HepG2 (cell line): ENCODE measurements around the gene GDPD5. TPM values are rescaled to one million over a fixed set of nuclear protein-coding genes. Genes with fewer than 3 reads are reported as not detected.

ENCODE experiments used
- ATAC-seq: fragments of 200-7000 bp; cut with Tn5 transposase; 3 replicates; pipeline ENCODE4 v1.9.1; 2020; ENCODE audit warnings: mild to moderate bottlenecking, moderate library complexity
- Bru-seq: library from RNA; stranded (reverse); fragments of 400-500 nt; gene quantifications from one replicate; lab custom pipeline; 2021; lab: Mats Ljungman, UMichigan
- BruChase-seq, 2 experiments: library from RNA; stranded (reverse); fragments of 400-500 nt; gene quantifications; one replicate each; lab custom pipeline; 2021; lab: Mats Ljungman, UMichigan
- BruUV-seq: library from RNA; stranded (reverse); fragments of 400-500 nt; replicated peaks from 2 replicates; lab custom pipeline; 2021; lab: Mats Ljungman, UMichigan
- CTCF ChIA-PET: fragments of 300-600 bp; formaldehyde crosslinking; extraction: SDS; loops from one replicate; lab custom pipeline; 2021; ENCODE audit warnings: low total read pairs, inconsistent platforms, low intra/inter-chr PET ratio; lab: Yijun Ruan, JAX
- POLR2A ChIA-PET: fragments of 350-600 bp; sonication (Branson Sonifier 250); formaldehyde crosslinking; loops from one replicate; lab custom pipeline; 2020; ENCODE audit warnings: antibody characterized with exemption, inconsistent platforms; lab: Yijun Ruan, JAX
- DNase-seq: peaks from one replicate; pipeline ENCODE4 v3.0.0-alpha.2; 2015; ENCODE audit warnings: low spot score
- FAIRE-seq: peaks from 3 replicates; lab custom pipeline; 2011; peaks lifted over from hg19 to GRCh38; lab: Jason Lieb, UNC
- H2AFZ ChIP-seq: one replicate; pipeline ENCODE4 v1.6.1; 2011; ENCODE audit warnings: low read length, inconsistent platforms
- H3K27ac ChIP-seq: fragments of 300-600 bp; 3 replicates; pipeline ENCODE4 v1.8.0; 2011; ENCODE audit warnings: mixed run types, mild to moderate bottlenecking, mixed read lengths, low read length, inconsistent platforms; ENCODE audit not compliant: insufficient read depth; ENCODE audit errors: extremely low read length
- H3K27me3 ChIP-seq, 2 experiments: fragments of 200-600 bp in 1 of 2; 2 replicates in 1 of 2; 3 replicates in 1 of 2; pipeline versions ENCODE4 v1.6.0 to v1.8.0; 2011; ENCODE audit warnings: low read length in 2 of 2, mild to moderate bottlenecking in 2 of 2, moderate library complexity in 2 of 2, inconsistent platforms in 1 of 2; ENCODE audit not compliant: insufficient read depth in 2 of 2, control insufficient read depth in 1 of 2
- H3K36me3 ChIP-seq, 2 experiments: fragments of 200-600 bp in 1 of 2; replicated peaks in 1 of 2; 2 replicates in 1 of 2; 3 replicates in 1 of 2; pipeline versions ENCODE4 v1.5.1 to v1.8.0; 2011; ENCODE audit warnings: low read length in 2 of 2, inconsistent platforms in 1 of 2; ENCODE audit not compliant: insufficient read depth in 2 of 2, control insufficient read depth in 1 of 2
- H3K4me1 ChIP-seq: 2 replicates; pipeline ENCODE4 v1.5.1; 2012; ENCODE audit warnings: low read length, inconsistent platforms; ENCODE audit not compliant: insufficient read depth
- H3K4me2 ChIP-seq: 2 replicates; pipeline ENCODE4 v1.6.0; 2011; ENCODE audit warnings: low read depth, low read length, inconsistent platforms
- H3K4me3 ChIP-seq, 3 experiments: fragments of 200-600 bp in 1 of 3; sonication (generic), shearing (Covaris generic) in 1 of 3; replicated peaks in 1 of 3; 2 replicates each; pipeline ENCODE4 v1.5.1; 2011 to 2016; ENCODE audit warnings: low read length in 3 of 3, inconsistent platforms in 2 of 3, low read depth in 2 of 3, mild to moderate bottlenecking in 2 of 3, control low read depth in 1 of 3, mixed read lengths in 1 of 3; ENCODE audit not compliant: insufficient read depth in 1 of 3
- H3K79me2 ChIP-seq: one replicate; pipeline ENCODE4 v1.6.1; 2011; ENCODE audit warnings: low read length, inconsistent platforms; ENCODE audit not compliant: insufficient read depth
- H3K9ac ChIP-seq: 2 replicates; pipeline ENCODE4 v1.6.0; 2011; ENCODE audit warnings: mild to moderate bottlenecking, low read depth, low read length, inconsistent platforms; ENCODE audit not compliant: insufficient read depth
- H3K9me3 ChIP-seq: 2 replicates; pipeline ENCODE4 v1.5.1; 2012; ENCODE audit warnings: mild to moderate bottlenecking, low read length
- H4K20me1 ChIP-seq: 2 replicates; pipeline ENCODE4 v1.6.0; 2011; ENCODE audit warnings: inconsistent platforms, mild to moderate bottlenecking, low read length, moderate library complexity; ENCODE audit not compliant: insufficient read depth
- GATA4 ChIP-seq: sonication (generic); IDR thresholded peaks from 2 replicates; pipeline ENCODE4 v1.6.1; 2016; ENCODE audit warnings: antibody characterized with exemption, low read depth, borderline replicate concordance
- HCFC1 ChIP-seq: fragments of 150-350 bp; IDR thresholded peaks from 2 replicates; pipeline ENCODE4 v1.6.1; 2014; ENCODE audit warnings: low read depth, low read length
- HDAC1 ChIP-seq: sonication (generic); formaldehyde crosslinking; IDR thresholded peaks from 2 replicates; pipeline ENCODE4 v1.5.1; 2020; ENCODE audit warnings: mild to moderate bottlenecking, missing genetic modification reagents
- HOXA7 ChIP-seq: sonication (generic); formaldehyde crosslinking; IDR thresholded peaks from 2 replicates; pipeline ENCODE4 v1.8.1; 2022; ENCODE audit warnings: mild to moderate bottlenecking, missing genetic modification reagents, moderate library complexity
- MZF1 ChIP-seq: sonication (generic); formaldehyde crosslinking; IDR thresholded peaks from 2 replicates; pipeline ENCODE4 v1.8.1; 2023; ENCODE audit warnings: mild to moderate bottlenecking, missing genetic modification reagents, borderline replicate concordance
- PHF8 ChIP-seq: sonication (generic); formaldehyde crosslinking; IDR thresholded peaks from 2 replicates; pipeline ENCODE4 v1.5.0; 2020; ENCODE audit warnings: missing genetic modification reagents
- ZFP1 ChIP-seq: IDR thresholded peaks from 2 replicates; pipeline ENCODE4 v1.6.1; 2016
- WGBS: methylation state at CpG from one replicate; pipeline ENCODE4 v1.1.6; 2017; ENCODE audit warnings: low lambda C conversion rate; 5-methylcytosine and 5-hydroxymethylcytosine counted together
- in situ Hi-C: cut with HindIII; loops from 2 replicates; pipeline ENCODE4 v1.10.0; 2017; ENCODE audit warnings: low pct_unique_long_range_greater_than_20kb; ENCODE audit not compliant: extremely low pct_ligation_motif_present
- intact Hi-C: fragments of 100-400 bp; cut with micrococcal nuclease; formaldehyde crosslinking; loops from one replicate; pipeline ENCODE4 v1.10.0; 2022; ENCODE audit not compliant: unreplicated experiment
- long read RNA-seq, 2 experiments: library from RNA in 1 of 2; library from polyadenylated mRNA in 1 of 2; stranded (forward) in 1 of 2; unstranded in 1 of 2; transcript quantifications; one replicate each; pipeline ENCODE4 v2.0.0, GENCODE V29; 2019 to 2022
- polyA minus RNA-seq, 3 experiments: library from RNA; depleted of rRNA, polyadenylated mRNA; stranded (reverse); fragments of >200 nt; gene quantifications; 2 replicates each; pipeline ENCODE4 v1.2.3, GENCODE V29; 2011; ENCODE audit warnings: low replicate concordance in 1 of 3
- polyA plus RNA-seq, 8 experiments: library from polyadenylated mRNA; depleted of rRNA in 3 of 8; stranded (reverse) in 7 of 8; unstranded in 1 of 8; fragments of >200 nt; fragmentation: Illumina TruSeq in 4 of 8; extraction: Trizol in 4 of 8; gene quantifications; 2 replicates each; pipeline versions ENCODE4 v1.2.1 to v1.2.3, GENCODE V29; 2011 to 2016; ENCODE audit warnings: low read depth in 4 of 8, missing spikeins in 1 of 8, mixed read lengths in 1 of 8; ENCODE audit not compliant: insufficient read depth in 1 of 8
- total RNA-seq, 5 experiments: library from RNA; depleted of rRNA; stranded (reverse); fragments of >200 nt; fragmentation: Illumina TruSeq; extraction: Trizol; gene quantifications; 2 replicates each; pipeline ENCODE4 v1.2.3, GENCODE V29; 2016; ENCODE audit warnings: low read depth in 1 of 5
- TF ChIP-seq, protein P1 (sequence below): sonication (generic); formaldehyde crosslinking; IDR thresholded peaks from 2 replicates; pipeline ENCODE4 v1.4.0; 2020; ENCODE audit warnings: missing genetic modification reagents
- TF ChIP-seq, protein P2 (sequence below): sonication (generic); formaldehyde crosslinking; IDR thresholded peaks from 2 replicates; pipeline ENCODE4 v1.4.0; 2020; ENCODE audit warnings: missing genetic modification reagents
- TF ChIP-seq, protein P3 (sequence below), 2 experiments: sonication (generic) in 1 of 2; formaldehyde crosslinking in 1 of 2; IDR thresholded peaks; 2 replicates each; pipeline versions ENCODE4 v1.4.0 to v1.6.1; 2018 to 2020; ENCODE audit warnings: missing genetic modification reagents in 2 of 2, borderline replicate concordance in 1 of 2, low read depth in 1 of 2, mild to moderate bottlenecking in 1 of 2, missing biosample characterization in 1 of 2

GDPD5 gene, protein sequence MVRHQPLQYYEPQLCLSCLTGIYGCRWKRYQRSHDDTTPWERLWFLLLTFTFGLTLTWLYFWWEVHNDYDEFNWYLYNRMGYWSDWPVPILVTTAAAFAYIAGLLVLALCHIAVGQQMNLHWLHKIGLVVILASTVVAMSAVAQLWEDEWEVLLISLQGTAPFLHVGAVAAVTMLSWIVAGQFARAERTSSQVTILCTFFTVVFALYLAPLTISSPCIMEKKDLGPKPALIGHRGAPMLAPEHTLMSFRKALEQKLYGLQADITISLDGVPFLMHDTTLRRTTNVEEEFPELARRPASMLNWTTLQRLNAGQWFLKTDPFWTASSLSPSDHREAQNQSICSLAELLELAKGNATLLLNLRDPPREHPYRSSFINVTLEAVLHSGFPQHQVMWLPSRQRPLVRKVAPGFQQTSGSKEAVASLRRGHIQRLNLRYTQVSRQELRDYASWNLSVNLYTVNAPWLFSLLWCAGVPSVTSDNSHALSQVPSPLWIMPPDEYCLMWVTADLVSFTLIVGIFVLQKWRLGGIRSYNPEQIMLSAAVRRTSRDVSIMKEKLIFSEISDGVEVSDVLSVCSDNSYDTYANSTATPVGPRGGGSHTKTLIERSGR
- 35.8 and 67.5 TPM in 2 replicates for total RNA-seq (2016; rRNA removed; fragmentation: Illumina TruSeq; extraction: Trizol)
- total RNA-seq (2016; cell fraction: cytosol; rRNA removed; fragmentation: Illumina TruSeq; extraction: Trizol; ENCODE audit: low read depth) = 24.1 and 26.9 TPM in 2 replicates
- 31.0 and 63.9 TPM in 2 replicates for total RNA-seq (2016; cell fraction: insoluble cytoplasmic fraction; rRNA removed; fragmentation: Illumina TruSeq; extraction: Trizol)
- 48.4 and 52.8 TPM in 2 replicates for total RNA-seq (2016; cell fraction: membrane; rRNA removed; fragmentation: Illumina TruSeq; extraction: Trizol)
- total RNA-seq (2016; cell fraction: nucleus; rRNA removed; fragmentation: Illumina TruSeq; extraction: Trizol) = 82.9 and 86.5 TPM in 2 replicates
- 55.0 and 55.2 TPM in 2 replicates for polyA plus RNA-seq (2011; rRNA removed)
- 19.4 and 33.8 TPM in 2 replicates for polyA plus RNA-seq (2011; cell fraction: cytosol; rRNA removed)
- 229 and 337 TPM in 2 replicates for polyA plus RNA-seq (2011; cell fraction: nucleus; rRNA removed)
- polyA plus RNA-seq (2012) = 36.3 and 37.7 TPM in 2 replicates
- 14.1 and 14.2 TPM in 2 replicates for polyA plus RNA-seq (2016; cell fraction: cytosol; fragmentation: Illumina TruSeq; extraction: Trizol; ENCODE audit: low read depth)
- 33.8 and 39.1 TPM in 2 replicates for polyA plus RNA-seq (2016; cell fraction: insoluble cytoplasmic fraction; fragmentation: Illumina TruSeq; extraction: Trizol; ENCODE audit: low read depth)
- polyA plus RNA-seq (2016; cell fraction: membrane; fragmentation: Illumina TruSeq; extraction: Trizol; ENCODE audit: low read depth) = 33.4 and 35.7 TPM in 2 replicates
- polyA plus RNA-seq (2016; cell fraction: nucleus; fragmentation: Illumina TruSeq; extraction: Trizol; ENCODE audit: insufficient read depth, low read depth) = 217 and 242 TPM in 2 replicates
- 39.6 and 88.9 TPM in 2 replicates for polyA minus RNA-seq (2011; rRNA and poly(A)+ RNA removed; ENCODE audit: low replicate concordance)
- 23.0 and 24.3 TPM in 2 replicates for polyA minus RNA-seq (2011; cell fraction: cytosol; rRNA and poly(A)+ RNA removed)
- polyA minus RNA-seq (2011; cell fraction: nucleus; rRNA and poly(A)+ RNA removed) = 51.5 and 67.3 TPM in 2 replicates
- percentile 76 among the genes with signal in this experiment for Bru-seq, nascent RNA
- BruChase-seq, experiment 1, labeled RNA remaining after a 6-hour chase = percentile 77 among the genes with signal in this experiment
- BruChase-seq, experiment 2, labeled RNA remaining after a 2-hour chase = percentile 78 among the genes with signal in this experiment
- long read RNA-seq, experiment 1, partial matches to known transcripts = 8 of 14 reads
- long read RNA-seq, experiment 1, other reads (novel, unspliced or antisense) = 6 of 14 reads
- long read RNA-seq, experiment 2, transcript GDPD5-201 (17 exons, 3,523 nt) = major isoform, 10 of 77 reads
- long read RNA-seq, experiment 2, partial matches to known transcripts = 19 of 77 reads
- long read RNA-seq, experiment 2, other reads (novel, unspliced or antisense) = 48 of 77 reads

DNA sequence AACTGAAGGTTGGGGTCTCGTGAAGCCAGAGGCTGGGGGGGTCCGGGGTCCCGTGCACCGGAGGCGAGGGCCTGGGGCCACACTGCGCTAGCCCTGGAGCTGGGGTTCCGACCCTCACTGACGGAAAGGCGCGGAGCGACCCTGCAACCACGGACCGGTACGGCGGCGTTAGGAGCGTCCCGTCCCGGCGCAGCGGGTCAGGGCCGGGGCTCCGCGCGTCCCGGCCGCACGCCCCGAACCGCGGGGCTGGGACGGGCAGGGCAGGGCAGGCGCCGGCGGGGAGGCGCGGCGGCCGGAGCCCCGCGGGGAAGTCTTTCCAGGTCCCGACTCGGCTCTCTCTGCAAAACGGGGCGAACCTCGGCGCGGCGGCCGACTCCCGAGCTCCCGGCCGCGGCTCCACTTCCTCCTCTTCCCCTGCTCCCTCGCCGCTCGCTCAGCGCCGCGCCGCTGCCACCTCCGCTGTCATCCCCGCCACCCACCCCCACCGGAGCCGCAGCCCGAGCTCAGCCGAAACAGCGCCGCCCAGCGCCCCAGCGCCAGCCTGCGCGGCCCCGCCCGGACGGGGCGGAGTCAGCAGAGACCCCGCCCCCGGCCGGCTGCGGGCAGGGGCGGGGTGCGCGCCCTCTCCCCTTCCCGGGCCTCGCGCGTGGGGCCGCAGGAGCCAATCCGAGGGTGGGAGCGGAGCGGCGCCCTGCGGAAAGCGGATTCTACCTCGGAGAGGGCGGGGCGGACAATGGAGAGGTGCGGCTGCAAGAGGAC lies at the start of gene GDPD5:
TSS of gene GDPD5 (minus strand) at position 509 of the 759 bp plus-strand sequence. CDS start 48,206 bp downstream, outside the sequence.
- Histone ChIP-seq H3K36me3 (peaks cover 0 to 1% of the 10 kb centered on the region in 2 experiments; a peak in 1 of 5 replicates), H3K4me1 (peaks cover 81% of the 10 kb centered on the region), H3K4me2 (peak within 1 kb of the TSS; percentile 88), H3K9me3 (no peaks in the 10 kb centered on the region), H2AFZ (no peak within 1 kb of the TSS), H3K4me3 (peak within 1 kb of the TSS; percentile 79 to 93 (median 88)), H3K79me2 (peaks cover 46% of the 10 kb centered on the region), H3K9ac (peak within 1 kb of the TSS; percentile 81), H4K20me1 (no peaks in the 10 kb centered on the region; the same call in 1 of the 2 replicates), H3K27me3 (no peaks in the 10 kb centered on the region), H3K27ac (peak within 1 kb of the TSS; percentile 79)
- ChIA-PET POLR2A (interaction anchor here (0.9 to 1.3 kb wide), 6 partner anchors 9 to 42 kb away, joined by 3 to 5 read pairs (median 3); no protein-coding TSS in a partner anchor), CTCF (interaction anchor here (0.9 kb wide), 1 partner anchor 80 kb away, joined by 4 read pairs; no protein-coding TSS in a partner anchor)
- BruUV-seq = TSS peak; percentile 79
- DNase-seq (peak; percentile 76), FAIRE-seq (no peak), ATAC-seq (peak; percentile 62)
- in situ Hi-C loops (no loop called here), intact Hi-C loops (loop anchor here (2.0 kb wide), 1 partner anchor 29 kb away; no protein-coding TSS in a partner anchor)
- 0% methylated on average over 3 of the region's 99 CpGs for WGBS
- TF ChIP-seq PHF8 (CRISPR knock-in tag) (0 out of 2 replicates have a peak, but pooled peaks have one; percentile 12), ZFP1 (CRISPR knock-in tag) (no peak), HDAC1 (CRISPR knock-in tag) (peak; percentile 53), HCFC1 (no peak), GATA4 (no peak), HOXA7 (CRISPR knock-in tag) (no peak), MZF1 (CRISPR knock-in tag) (no peak)
- TF ChIP-seq, protein P1, sequence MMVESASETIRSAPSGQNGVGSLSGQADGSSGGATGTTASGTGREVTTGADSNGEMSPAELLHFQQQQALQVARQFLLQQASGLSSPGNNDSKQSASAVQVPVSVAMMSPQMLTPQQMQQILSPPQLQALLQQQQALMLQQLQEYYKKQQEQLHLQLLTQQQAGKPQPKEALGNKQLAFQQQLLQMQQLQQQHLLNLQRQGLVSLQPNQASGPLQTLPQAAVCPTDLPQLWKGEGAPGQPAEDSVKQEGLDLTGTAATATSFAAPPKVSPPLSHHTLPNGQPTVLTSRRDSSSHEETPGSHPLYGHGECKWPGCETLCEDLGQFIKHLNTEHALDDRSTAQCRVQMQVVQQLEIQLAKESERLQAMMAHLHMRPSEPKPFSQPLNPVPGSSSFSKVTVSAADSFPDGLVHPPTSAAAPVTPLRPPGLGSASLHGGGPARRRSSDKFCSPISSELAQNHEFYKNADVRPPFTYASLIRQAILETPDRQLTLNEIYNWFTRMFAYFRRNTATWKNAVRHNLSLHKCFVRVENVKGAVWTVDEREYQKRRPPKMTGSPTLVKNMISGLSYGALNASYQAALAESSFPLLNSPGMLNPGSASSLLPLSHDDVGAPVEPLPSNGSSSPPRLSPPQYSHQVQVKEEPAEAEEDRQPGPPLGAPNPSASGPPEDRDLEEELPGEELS = 0 out of 2 replicates have a peak, but pooled peaks have one; percentile 5
- TF ChIP-seq, protein P2, sequence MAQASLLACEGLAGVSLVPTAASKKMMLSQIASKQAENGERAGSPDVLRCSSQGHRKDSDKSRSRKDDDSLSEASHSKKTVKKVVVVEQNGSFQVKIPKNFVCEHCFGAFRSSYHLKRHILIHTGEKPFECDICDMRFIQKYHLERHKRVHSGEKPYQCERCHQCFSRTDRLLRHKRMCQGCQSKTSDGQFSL = peak; percentile 61; the same call in 1 of the 2 replicates
- TF ChIP-seq, protein P3, sequence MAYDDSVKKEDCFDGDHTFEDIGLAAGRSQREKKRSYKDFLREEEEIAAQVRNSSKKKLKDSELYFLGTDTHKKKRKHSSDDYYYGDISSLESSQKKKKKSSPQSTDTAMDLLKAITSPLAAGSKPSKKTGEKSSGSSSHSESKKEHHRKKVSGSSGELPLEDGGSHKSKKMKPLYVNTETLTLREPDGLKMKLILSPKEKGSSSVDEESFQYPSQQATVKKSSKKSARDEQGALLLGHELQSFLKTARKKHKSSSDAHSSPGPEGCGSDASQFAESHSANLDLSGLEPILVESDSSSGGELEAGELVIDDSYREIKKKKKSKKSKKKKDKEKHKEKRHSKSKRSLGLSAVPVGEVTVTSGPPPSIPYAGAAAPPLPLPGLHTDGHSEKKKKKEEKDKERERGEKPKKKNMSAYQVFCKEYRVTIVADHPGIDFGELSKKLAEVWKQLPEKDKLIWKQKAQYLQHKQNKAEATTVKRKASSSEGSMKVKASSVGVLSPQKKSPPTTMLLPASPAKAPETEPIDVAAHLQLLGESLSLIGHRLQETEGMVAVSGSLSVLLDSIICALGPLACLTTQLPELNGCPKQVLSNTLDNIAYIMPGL (CRISPR knock-in tag; IDR thresholded peaks at IDR 0.05; ENCODE audit: borderline replicate concordance in 1 of 2, low read depth in 1 of 2) = peak in 1 of 2 experiments; percentile 31; a peak in 1 of 4 replicates
